Measurements from ENCODE around the gene FBXW9.
"Not testable (repeated sequence)": the region's sequence is repeated elsewhere in the genome, so short reads cannot be mapped to it uniquely, and the experiment has no call there.

Gene FBXW9

DNA sequence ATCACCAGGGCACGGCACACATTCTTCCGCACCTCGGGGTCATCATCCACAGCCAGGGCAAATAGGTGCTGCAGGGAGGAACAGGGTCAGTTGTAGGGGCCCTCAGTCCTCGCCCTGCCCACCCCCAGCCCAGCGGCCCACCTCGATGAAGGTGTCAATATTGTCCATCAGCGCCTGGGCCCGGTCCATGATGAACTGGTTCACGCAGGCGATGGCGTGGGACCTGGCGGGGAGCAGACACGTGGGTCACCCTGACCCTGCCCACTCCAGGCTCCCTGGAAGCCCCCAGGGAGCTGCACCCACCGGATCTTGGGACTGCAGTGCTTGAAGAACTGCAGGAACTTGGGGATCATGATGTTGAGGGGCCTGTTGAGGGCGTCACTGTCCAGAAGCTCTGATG, 18.7 kb upstream of the FBXW9 start:
- DNase-seq (ENCODE audit: low read depth in 2 of 2), result no peak

DNA sequence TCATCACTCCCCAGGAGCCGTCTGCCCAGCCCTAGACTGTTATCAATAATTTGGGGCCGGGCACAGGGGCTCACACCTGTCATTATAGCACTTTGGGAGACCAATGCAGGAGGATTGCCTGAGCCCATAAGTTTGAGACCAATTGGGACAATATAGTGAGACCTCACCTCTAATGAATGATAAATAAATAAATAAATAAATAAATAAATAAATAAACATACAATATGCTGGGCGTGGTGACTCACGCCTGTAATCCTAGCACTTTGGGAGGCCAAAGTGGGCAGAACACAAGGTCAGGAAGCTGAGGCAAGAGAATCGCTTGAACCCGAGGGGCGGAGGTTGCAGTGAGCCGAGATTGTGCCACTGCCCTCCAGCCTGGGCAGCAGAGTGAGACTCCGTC, 16.9 kb upstream of the FBXW9 start:
- DNase-seq (ENCODE audit: low read depth in 2 of 2), result not testable (repeated sequence)

DNA sequence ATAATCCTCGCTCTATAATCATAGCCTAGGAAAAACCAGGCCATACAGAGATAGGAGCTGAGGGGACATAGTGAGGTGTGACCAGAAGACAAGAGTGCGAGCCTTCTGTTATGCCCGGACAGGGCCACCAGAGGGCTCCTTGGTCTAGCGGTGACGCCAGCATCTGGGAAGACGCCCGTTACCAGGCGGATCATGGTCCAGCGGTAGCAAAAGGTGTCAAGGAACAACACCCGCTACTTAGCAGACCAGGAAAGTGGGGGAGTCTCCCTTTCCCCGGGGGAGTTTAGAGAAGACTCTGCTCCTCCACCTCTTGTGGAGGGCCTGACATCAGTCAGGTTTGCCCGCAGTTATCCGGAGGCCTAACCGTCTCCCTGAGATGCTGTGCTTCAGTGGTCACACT, 15.6 kb upstream of the FBXW9 start:
- not testable (repeated sequence) for DNase-seq (ENCODE audit: low read depth in 2 of 2)

DNA sequence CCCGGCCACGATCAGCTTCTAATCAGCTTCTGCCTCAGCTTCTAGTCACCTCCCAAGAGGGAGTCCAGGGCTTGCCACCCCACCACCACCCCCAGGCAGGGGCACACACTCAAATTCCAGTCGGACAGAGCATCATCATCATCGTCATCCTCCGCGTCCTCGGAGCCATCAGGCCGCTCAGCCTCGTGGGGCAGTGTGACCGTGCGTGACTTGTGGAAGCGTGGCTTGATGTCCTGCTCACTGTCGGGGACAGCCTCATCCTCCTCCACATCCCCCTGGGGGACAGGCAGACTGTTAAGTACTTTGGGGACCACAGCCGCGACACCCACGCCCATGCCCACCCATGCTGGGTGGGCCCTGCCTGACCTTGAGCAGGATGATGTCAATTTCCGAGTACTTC, 14.8 kb upstream of the FBXW9 start:
- no peak for DNase-seq (ENCODE audit: low read depth in 2 of 2)

DNA sequence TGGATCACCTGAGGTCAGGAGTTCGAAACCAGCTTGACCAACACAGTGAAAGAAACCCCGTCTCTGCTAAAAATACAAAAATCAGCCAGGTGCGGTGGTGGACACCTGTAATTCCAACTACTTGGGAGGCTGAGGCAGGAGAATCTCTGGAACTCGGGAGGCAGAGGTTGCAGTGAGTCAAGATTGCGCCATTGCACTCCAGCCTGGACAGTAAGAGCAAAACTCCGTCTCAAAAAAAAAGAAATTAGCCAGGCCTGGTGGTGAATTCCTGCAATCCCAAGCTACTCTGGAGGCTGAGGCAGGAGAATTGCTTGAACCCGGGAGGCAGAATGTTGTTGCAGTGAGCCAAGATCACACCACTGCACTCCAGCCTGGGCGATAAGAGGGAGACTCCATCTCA, 12.2 kb upstream of the FBXW9 start:
- no peak for DNase-seq (ENCODE audit: low read depth in 2 of 2)

DNA sequence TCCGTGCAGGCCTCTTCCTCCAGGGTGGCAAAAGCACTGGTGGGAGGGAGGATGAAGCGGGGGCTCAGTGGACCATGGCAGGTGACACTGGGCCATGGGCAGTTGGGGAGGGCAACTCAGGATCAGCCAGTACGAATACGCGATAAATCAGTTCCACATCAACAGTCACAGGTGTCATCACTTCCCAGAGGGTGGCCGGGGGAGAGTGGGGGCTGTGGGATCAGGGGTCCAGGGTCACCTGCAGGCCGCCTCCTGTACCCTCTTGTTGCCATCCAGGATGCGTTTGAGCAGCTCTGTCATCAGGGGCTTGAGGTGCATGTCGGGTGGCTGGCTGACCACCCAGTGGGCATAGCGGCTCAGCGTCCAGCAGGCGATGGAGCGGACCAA, 9.9 kb upstream of the FBXW9 start:
- DNase-seq (ENCODE audit: low read depth in 2 of 2), result no peak

DNA sequence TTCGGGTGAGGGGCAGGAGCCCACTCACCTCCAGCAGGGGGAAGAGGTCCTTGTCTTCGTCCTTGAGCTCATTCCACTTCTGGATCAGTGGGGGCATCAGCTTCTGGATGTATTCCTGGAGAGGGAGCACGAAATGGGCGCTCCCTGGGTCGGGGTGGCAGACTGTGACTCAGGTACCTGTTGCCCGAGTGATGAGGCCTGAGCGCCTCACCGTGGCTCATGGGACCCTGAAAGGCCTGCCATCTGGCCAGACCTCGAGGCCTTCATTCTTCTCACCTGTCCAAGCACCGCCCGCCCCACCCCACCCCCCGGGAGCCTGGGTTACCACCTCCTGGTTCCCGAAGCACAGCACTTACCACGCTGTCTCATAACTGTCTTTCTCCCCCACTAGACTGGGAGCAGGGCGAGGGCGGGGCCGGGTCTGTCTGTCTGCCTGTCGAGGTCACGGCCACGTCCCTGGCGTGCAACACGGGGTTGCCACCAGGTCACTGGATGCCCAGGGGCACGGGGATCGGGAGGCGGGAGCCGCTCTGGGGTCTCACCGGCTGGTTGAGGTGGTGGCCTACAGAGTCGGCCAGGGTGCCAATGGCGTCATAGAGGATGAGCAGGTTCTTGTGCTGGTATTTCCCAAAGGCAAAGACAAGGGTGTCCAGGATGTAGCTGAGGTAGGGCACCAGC, 9.4 kb upstream of the FBXW9 start:
- no peak for DNase-seq (ENCODE audit: low read depth in 2 of 2)

DNA sequence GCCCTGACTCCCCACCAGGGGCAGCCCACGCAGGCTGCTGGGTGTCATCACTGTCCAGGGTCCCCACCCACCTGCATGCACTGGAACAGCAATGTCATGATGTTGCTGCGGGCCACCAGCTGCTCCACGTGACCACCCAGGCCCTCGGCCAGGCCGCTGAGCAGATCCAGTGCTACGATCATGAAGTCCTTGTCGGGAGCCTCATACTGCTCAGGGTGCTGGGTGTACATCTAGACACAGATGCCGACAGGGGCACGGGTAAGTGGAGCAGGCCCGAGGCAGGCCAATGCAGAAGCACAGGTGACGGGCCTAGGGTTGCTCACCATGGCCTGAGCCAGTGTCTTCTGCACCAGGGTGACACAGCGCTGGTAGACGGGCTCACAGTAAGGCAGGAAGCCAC, 8.7 kb upstream of the FBXW9 start:
- no peak for DNase-seq (ENCODE audit: low read depth in 2 of 2)

DNA sequence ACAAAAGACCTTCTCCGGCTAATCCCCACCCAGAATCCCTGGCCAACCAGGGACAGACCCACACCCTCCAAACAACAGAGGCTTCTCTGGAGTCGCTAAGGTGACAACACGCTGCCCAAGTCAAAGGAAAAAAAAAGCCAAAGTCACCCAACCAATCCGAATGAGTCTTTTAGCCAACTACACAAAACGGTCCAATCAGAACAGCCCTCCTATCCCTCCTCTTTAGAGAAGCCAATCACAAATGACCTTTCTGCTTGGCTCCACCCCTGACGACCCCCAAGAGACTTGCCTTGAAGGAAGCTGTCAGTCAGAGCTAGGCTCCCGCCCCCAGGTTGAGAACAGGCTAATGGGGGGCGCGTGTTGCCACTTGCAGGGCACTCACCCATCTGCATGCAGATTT, 6.6 kb upstream of the FBXW9 start:
- DNase-seq (ENCODE audit: low read depth in 2 of 2), result no peak

DNA sequence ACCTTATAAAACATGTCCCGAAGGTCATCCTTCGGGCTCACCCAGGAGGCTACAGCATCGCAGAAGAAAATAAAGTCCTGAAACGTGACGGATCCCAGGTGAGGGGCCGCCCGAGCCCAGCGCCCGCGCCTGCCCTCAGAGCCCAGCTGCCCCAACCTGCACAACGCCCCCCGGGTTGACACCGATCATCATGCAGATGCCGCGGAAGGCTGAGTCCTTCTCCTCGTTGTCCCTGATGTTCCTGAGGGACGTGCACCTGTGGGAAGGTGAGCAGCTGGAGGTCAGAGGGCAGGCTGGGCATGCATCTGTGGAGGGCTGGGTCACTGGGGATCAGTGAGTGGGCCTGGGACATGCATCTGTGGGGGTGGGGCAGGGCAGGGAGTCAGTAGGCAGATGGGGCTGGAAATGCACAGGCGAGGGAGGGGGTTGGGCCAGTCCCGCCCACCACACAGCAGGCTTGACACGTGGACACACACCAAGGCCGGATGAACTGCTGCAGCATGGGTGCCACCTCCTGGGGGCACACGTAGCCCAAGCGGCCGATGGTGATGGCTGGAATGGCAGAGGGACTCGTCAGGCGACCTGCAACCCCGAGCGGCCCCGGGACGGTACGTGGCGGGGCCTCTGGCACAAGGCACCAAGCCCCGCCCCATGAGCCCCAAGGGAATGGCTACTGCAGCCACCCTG, 5.3 kb upstream of the FBXW9 start:
- DNase-seq (ENCODE audit: low read depth in 2 of 2), result no peak

DNA sequence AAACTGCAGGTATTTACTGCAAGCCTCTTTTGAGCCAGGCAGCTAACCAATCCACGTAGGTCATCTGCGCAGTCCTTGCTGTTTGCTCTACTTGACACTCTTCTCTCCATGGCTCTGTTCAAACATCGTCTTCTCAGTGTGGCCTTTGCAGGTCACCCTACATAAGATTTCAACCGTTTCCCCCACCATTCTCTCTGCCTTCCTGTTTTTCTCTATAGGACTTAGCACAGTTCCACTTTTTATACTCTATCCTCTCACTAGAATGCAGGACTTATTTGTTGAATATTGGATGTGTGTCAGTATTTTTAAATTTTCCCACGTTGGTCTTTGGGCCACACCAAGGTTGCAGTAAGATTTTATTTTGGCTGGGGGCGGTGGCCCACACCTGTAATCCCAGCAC, 1.7 kb upstream of the FBXW9 start:
- DNase-seq (ENCODE audit: low read depth in 2 of 2), result no peak

DNA sequence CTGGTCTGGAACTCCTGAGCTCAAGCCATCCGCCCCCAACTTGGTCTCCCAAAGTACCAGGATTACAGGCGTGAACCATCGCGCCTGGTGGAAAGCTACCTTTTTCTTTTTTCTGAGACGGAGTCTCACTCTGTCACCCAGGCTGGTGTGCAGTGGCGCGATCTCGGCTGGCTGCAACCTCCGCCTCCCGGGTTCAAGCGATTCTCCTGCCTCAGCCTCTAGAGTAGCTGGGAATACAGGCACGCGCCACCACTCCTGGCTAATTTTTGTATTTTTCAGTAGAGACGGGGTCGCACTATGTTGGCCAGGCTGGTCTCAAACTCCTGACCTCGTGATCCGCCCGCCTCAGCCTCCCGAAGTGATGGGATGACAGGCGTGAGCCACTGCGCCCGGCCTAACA, 994 bp upstream of the FBXW9 start:
- not testable (repeated sequence) for DNase-seq (ENCODE audit: low read depth in 2 of 2)

DNA sequence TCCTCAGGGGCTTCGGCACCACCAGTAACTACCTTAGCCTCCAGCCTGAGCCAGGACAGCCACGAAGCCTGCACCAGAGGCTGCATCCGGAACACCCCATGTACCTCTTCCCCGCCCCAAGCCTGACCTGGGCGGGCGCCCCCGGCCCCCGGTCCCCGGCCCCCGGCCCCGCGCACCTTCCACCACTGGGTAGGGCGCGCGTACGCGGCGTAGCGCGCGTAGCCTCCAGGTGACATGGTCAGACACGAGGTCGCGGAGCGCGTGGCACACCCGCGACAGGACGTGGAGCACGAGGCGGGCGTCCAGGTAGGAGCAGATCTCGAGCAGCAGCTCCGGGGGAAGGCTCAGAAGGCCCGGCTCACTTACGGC, 450 bp downstream of the FBXW9 start:
- DNase-seq (ENCODE audit: low read depth in 2 of 2), result no peak

DNA sequence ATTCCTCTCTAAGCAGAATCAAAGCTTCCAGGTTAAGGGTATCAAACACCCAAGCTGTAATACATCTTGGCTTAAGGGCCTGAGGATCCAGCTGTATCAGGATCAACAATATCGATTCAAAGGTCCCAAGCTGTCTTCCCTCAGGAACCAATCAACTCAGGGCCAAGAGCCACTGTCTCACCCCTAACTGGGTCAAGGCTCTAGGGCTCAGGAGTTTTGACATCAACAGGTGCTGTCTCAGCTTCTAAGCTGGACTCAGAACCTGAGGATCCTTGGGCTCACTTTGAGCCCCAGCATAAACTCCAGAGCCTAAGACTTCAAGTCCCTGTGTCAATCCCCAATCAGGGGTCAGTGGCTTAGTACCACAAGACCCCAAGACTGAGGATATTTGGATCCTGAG, 917 bp downstream of the FBXW9 start:
- DNase-seq (ENCODE audit: low read depth in 2 of 2), result no peak

DNA sequence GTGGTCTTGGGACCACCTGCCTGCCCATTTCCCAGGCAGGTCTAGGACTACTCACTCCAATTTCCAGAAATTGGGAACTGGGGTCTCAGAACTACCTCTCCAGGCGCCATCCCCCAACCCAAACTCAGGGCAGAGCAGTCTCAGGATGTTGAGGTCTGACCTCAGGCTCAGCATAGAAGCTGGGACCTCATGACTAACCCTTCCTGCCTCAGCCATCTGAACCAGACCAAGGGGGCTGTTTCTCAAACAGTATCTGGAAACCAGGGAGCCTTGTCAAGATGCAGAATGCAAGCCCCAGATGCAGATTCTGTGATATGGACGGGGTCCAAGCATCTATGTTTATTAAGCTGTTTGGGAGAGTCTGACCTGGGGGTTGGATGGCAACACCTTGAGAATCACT, 1.3 kb downstream of the FBXW9 start:
- no peak for DNase-seq (ENCODE audit: low read depth in 2 of 2)

DNA sequence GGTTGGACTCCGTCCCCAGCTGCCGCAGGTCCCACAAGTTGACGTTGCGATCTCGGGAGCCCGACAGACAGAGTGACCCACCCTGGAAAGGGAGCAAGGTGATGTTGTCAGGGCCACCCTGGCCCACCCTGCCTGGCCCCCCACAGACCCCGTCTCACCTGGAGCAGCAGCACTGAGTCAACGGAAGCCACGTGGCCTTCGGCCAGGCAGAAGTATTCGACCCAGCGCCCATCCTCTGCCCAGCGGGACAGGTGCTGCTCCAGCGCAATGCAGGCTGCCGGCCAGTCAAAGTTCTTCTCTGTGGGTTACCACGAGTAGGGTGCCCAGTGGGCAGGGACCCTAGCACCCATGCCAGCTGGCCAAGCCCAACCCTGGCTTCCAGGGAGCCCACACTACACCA, 1.8 kb downstream of the FBXW9 start:
- no peak for DNase-seq (ENCODE audit: low read depth in 2 of 2)

DNA sequence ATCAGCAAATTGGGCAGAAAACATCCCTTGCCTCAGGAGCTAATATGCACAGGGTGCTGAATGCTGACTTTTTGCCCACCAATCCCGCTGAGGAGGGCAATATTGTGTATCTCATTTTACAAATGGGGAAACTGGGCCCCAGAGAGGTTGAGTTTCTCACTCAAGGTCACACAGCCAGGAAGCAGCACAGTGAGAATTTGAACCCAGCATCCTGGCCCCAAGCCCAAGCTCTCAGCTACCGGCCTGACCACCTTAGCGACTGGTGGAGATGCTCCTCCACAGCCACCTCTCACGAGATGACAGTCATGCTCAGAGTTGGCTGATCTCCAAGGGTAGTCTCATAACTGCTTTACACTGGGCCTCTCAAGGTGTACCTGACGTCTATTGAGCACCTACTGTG, 3.5 kb downstream of the FBXW9 start:
- DNase-seq (ENCODE audit: low read depth in 2 of 2), result no peak

DNA sequence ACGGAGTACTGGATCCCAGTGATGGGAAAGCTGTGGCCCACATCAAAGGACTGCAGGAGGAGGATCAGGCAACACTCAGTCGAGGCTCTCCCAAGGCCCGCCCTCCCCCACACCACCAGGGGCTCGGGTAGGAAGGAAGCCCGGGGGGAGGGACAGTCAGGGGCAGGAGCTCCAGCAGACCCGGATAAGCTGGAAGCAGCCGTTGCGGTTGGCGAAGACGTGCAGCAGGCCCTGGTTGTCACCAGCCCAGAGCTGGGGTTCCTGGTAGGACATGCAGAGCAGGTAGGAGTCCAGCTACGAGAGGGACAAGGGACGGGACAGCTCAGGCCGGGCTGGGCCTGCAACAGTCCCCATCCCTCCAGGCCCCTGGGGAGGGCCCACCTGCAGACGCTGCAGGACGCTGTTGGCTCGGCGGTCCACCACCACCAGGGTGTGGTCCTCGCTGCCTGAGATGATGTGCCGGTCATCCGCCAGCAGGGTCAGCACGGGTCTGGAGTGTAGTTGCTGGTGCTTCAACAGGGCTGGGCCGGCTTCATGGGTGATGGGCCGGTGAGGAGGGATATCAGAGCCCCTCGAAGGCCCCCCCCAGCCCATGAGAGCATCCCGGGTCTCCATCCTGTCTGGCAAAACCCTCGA, 6.7 kb downstream of the FBXW9 start:
- DNase-seq (ENCODE audit: low read depth in 2 of 2), result no peak

DNA sequence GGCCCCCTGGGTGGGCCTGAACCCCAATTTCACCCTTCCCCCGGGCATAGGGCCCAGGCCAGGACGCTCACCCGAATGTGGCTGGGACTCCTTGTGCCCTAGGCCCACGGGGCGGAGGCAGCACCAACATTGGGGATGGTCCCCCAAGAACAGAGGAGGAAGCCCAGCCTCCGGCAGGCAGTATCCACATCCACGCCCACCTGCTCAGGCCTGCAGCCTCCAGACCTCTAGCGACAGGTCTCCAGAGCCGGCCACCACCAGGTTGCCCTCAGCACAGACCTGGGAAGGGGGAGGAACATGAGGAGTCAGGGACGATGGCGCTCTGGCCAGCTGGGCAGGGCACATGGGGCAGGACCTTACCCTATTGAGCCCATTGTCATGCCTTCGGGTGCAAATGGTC, 7.4 kb downstream of the FBXW9 start:
- DNase-seq (ENCODE audit: low read depth in 2 of 2), result no peak

DNA sequence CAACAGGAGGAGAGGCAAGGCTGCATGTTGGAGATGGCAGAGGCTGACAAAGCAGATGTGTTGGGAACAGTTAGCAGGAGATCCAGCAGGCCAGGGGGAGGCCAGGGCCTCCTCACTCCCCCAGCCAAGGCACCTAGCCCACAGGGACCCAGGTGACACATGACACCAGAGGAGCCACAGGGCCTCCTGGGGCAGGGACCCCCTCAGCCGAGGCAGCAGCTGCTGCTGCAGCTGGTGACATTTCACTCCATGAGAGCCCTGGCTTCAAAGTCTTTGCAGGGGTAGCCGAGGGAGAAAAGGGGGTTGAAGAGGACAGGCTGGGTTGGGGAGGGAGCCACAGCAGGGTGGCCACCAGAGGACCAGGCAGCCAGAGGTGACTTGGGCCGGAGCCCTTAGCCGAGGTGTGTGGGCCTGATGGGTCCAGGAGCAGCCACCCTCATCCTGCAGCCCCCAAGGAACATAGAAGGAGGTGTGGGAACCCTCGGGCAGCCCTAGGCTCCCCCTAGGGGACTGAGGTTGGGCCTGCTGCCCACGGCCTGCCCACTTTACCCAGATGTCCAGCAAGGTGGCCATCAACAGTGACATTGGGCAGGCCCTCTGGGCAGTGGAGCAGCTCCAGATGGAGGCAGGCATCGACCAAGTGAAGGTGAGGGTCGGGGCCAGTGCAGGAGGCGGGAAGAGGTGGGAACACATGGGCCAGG, 8.8 kb downstream of the FBXW9 start, which contains the start of gene GNG14:
Gene GNG14, plus strand, starts transcription at position 503 of the 701 bp plus-strand sequence. Its CDS starts 51 bp downstream, at position 554.
- DNase-seq (ENCODE audit: low read depth in 2 of 2), result no peak

DNA sequence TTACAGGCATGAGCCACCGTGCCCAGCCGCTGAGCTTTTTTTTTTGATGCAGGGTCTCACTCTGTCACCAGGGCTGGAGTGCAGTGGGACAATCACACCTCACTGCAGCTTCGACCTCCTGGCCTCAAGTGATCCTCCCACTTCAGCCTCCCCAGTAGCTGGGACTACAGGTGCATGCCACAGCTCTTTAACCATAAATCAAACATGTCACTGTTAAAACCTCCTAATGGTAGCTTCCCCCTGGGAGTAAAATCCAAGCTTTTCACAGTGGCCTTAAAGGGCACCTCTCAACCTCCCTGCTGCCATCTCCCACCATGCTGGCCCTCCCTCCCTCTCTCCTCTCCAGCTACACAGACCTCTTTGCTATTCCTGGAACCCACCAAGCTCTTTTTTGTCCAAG, 10.6 kb downstream of the FBXW9 start:
- no peak for DNase-seq (ENCODE audit: low read depth in 2 of 2)

DNA sequence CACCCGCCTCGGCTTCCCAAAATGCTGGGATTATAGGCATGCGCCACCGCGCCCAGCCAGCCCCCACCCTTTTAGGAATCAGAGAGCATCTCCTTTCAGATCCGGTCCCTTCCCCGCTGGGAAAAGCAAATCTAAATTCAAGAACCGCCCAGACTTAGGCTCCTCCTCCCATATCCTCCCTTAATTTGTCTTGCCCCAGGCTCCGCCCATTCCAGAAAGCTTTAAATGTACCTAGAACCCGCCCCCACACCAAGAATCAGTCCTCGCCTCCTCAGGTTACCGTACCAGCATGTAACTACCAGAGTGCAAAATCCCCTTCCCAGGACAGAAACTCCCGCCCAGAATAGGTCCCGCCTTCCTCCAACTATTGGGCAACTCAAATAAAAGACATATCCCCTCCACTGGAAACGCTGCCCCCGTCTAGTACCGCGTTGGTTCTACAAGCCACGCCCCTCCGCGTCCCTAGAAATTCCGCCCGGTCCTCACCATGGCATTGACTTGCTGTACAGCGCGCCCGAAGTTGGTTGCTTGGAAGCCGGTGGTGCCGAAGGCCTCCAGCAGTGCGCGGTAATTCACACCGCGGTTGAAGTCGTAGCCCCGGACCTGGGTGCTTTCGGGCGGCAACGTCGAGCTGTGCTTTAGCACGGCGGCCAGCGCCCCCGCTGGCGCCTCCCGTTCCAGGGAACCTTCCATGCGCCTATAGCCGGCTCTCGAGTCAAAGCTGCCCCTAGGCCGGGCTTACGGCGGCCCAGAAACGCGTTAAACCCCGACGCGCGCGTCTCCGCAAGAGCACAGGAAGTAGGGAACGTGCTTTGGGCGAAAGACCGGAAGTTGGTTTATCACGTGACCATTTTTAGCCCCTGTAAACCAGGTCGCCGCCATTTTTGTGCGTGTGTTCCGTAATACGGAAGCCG, 15.1 kb downstream of the FBXW9 start, which contains the start of gene DHPS:
Gene DHPS, minus strand, starts transcription at position 807 of the 914 bp plus-strand sequence. Its CDS starts 114 bp downstream, at position 693.
- DNase-seq (ENCODE audit: low read depth in 2 of 2), result peak; percentile 70 to 83
